Muscle layer of duodenum (tissue), 2 donors: ENCODE measurements around the gene ATG13.

Source experiments
- H3K27ac ChIP-seq: one replicate; pipeline ENCODE4 v1.7.0; 2013; ENCODE audit warnings: mild to moderate bottlenecking, low read length
- H3K27me3 ChIP-seq: one replicate; pipeline ENCODE4 v1.7.0; 2013; ENCODE audit warnings: low read depth, mild to moderate bottlenecking, control low read depth, low read length
- H3K36me3 ChIP-seq, 2 donors: one replicate each; pipeline ENCODE4 v1.7.0; 2013; ENCODE audit warnings: low read length in 2 of 2, control low read depth in 1 of 2, mild to moderate bottlenecking in 1 of 2; ENCODE audit not compliant: insufficient read depth in 2 of 2, control insufficient read depth in 1 of 2
- H3K4me1 ChIP-seq, 2 donors: one replicate each; pipeline ENCODE4 v1.7.0; 2013; ENCODE audit warnings: low read length in 2 of 2, mild to moderate bottlenecking in 2 of 2, control low read depth in 1 of 2, moderate library complexity in 1 of 2; ENCODE audit not compliant: insufficient read depth in 2 of 2, control insufficient read depth in 1 of 2
- H3K4me3 ChIP-seq, 2 donors: one replicate each; pipeline ENCODE4 v1.7.0; 2013; ENCODE audit warnings: low read length in 2 of 2, low read depth in 1 of 2, mild to moderate bottlenecking in 1 of 2
- H3K9me3 ChIP-seq, 2 donors: one replicate each; pipeline ENCODE4 v1.7.0; 2013; ENCODE audit warnings: low read length in 2 of 2, control low read depth in 1 of 2, mild to moderate bottlenecking in 1 of 2; ENCODE audit not compliant: control insufficient read depth in 1 of 2
- donor health status: healthy.

Gene ATG13

GRCh38 chr11:46655631-46656030 lies 38.3 kb downstream of the ATG13 start:
- Histone ChIP-seq H3K36me3 (peaks cover 51 to 83% of the 10 kb centered on the region in 2 donors), H3K27ac (no peak overlapping the region), H3K4me3 (no peak overlapping the region), H3K27me3 (no peaks in the 10 kb centered on the region), H3K4me1 (no peaks in the 10 kb centered on the region), H3K9me3 (no peaks in the 10 kb centered on the region)

- no peaks in the 10 kb centered on the region for H3K9me3 ChIP-seq
- H3K4me3 ChIP-seq = no peak overlapping the region
- no peak overlapping the region for H3K27ac ChIP-seq
- H3K36me3 ChIP-seq = peaks cover 37 to 73% of the 10 kb centered on the region in 2 donors
- H3K4me1 ChIP-seq = no peaks in the 10 kb centered on the region
- H3K27me3 ChIP-seq = no peaks in the 10 kb centered on the region
These were observed 39.8 kb downstream of the ATG13 start for GRCh38 chr11:46657186-46657585.

DNA sequence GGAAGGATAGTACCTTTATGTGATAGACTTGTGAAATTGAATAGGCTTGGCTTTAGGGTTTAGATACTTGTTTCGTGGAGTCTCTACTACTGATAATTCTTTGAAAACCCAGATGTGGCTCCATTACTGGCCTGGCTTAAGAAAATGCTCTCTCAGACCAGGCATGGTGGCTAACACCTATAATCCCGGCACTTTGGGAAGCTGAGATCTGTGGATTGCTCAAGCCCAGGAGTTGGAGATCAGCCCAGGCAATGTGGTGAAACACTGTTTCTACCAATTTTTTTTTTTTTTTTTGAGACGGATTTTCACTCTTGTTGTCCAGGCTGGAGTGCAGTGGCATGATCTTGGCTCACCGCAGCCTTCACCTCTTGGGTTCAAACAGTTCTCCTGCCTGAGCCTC lies 40.9 kb downstream of the ATG13 start:
- no peak overlapping the region for H3K27ac ChIP-seq
- H3K9me3 ChIP-seq = no peaks in the 10 kb centered on the region
- H3K4me3 ChIP-seq = no peak overlapping the region
- H3K36me3 ChIP-seq = peaks cover 38 to 65% of the 10 kb centered on the region in 2 donors
- no peaks in the 10 kb centered on the region for H3K4me1 ChIP-seq
- H3K27me3 ChIP-seq = no peaks in the 10 kb centered on the region

- H3K27ac ChIP-seq = no peak overlapping the region
- peaks cover 48 to 73% of the 10 kb centered on the region in 2 donors for H3K36me3 ChIP-seq
- H3K27me3 ChIP-seq = no peaks in the 10 kb centered on the region
- H3K4me1 ChIP-seq = no peaks in the 10 kb centered on the region
- H3K4me3 ChIP-seq = no peak overlapping the region
- no peaks in the 10 kb centered on the region for H3K9me3 ChIP-seq
These were observed 42.6 kb downstream of the ATG13 start for GRCh38 chr11:46659908-46660307.

DNA sequence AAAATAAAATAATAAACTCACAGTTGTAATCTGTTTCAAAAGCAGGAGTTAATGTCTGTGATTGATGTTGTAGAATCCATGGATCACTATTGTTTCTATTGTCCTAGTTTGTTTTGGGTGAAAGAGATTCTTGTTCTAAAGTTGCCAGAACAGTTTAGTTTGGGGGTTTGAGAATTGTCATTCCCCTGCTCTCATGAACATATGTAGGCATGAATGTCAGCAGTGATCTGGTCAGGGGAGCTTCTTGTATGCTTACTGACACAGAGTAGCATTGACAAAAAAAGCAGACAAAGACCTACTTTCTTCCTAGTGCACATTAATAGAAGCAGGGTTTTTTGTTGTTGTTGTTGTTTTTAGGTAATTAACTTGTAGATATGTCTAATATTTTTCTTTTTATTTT lies 44.5 kb downstream of the ATG13 start:
- Histone ChIP-seq H3K36me3 (peaks cover 50 to 65% of the 10 kb centered on the region in 2 donors), H3K4me3 (no peak overlapping the region), H3K27me3 (no peaks in the 10 kb centered on the region), H3K9me3 (no peaks in the 10 kb centered on the region), H3K4me1 (no peaks in the 10 kb centered on the region), H3K27ac (no peak overlapping the region)

- H3K36me3 ChIP-seq = peaks cover 45 to 60% of the 10 kb centered on the region in 2 donors
- peaks cover 0 to 5% of the 10 kb centered on the region in 2 donors for H3K4me1 ChIP-seq
- H3K27me3 ChIP-seq = no peaks in the 10 kb centered on the region
- no peaks in the 10 kb centered on the region for H3K9me3 ChIP-seq
- no peak overlapping the region for H3K27ac ChIP-seq
- no peak overlapping the region for H3K4me3 ChIP-seq
These were observed 45.0 kb downstream of the ATG13 start for GRCh38 chr11:46662366-46662765.

DNA sequence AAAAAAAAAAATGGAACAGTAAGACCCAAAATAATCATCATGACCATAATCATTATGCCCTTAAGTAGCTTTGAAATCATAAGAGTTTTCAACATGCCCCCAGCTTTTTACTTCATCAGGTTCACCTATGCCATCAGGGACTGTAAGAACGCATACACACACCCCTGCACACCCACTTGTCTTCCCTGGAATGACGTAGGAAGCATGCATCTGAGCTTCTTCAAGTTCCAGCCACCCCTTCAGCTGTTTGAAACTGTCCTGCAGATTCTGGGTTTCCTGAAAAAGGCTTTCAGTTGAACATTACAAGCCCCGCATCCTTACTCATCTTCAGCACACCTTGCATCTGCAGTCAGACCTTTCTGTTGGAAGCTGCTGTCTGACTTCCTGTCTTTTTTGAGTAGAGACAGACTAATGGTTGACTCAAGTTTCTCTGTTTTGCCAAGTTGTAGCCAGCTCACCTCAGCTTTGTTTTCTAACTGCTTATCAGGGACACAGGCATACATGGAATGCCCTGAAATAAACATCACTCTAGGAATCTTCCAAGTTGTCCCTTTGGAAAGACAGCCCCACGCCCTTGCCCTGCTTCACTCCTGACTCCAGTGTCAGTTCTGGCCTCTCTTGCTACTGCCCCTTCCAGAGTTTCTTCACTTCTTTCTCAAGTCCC lies 46.1 kb downstream of the ATG13 start:
- no peak overlapping the region for H3K4me3 ChIP-seq
- no peak overlapping the region for H3K27ac ChIP-seq
- H3K9me3 ChIP-seq = no peaks in the 10 kb centered on the region
- peaks cover 52 to 59% of the 10 kb centered on the region in 2 donors for H3K36me3 ChIP-seq
- peaks cover 0 to 12% of the 10 kb centered on the region in 2 donors for H3K4me1 ChIP-seq
- H3K27me3 ChIP-seq = no peaks in the 10 kb centered on the region

- Histone ChIP-seq H3K9me3 (no peaks in the 10 kb centered on the region), H3K27ac (no peak overlapping the region), H3K27me3 (no peaks in the 10 kb centered on the region), H3K36me3 (peaks cover 57 to 59% of the 10 kb centered on the region in 2 donors), H3K4me3 (no peak overlapping the region), H3K4me1 (peaks cover 0 to 12% of the 10 kb centered on the region in 2 donors)
These were observed 47.3 kb downstream of the ATG13 start for GRCh38 chr11:46664612-46665011.

DNA sequence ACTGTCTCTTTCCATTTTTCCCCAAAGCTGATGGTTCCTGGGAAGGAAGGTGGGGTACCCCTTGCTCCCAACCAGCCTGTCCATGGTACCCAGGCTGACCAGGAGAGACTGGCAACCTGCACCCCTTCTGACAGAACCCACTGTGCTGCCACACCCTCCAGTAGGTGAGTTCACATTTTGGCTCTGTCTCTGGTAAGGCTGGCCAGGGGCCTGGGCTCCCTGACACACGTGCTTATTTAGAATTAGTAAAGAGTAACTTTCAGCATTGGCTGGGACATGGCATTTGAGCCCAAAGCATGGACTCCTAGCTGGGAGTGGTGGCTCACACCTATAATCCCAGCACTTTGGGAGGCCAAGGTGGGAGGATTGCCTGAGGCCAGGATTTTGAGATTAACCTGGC lies 48.0 kb downstream of the ATG13 start:
- H3K9me3 ChIP-seq = no peaks in the 10 kb centered on the region
- peaks cover 0 to 12% of the 10 kb centered on the region in 2 donors for H3K4me1 ChIP-seq
- no peak overlapping the region for H3K4me3 ChIP-seq
- no peak overlapping the region for H3K27ac ChIP-seq
- H3K36me3 ChIP-seq = peaks cover 56 to 59% of the 10 kb centered on the region in 2 donors
- no peaks in the 10 kb centered on the region for H3K27me3 ChIP-seq

GRCh38 chr11:46666516-46666915 lies 49.2 kb downstream of the ATG13 start:
- Histone ChIP-seq H3K4me1 (peaks cover 0 to 12% of the 10 kb centered on the region in 2 donors), H3K36me3 (peaks cover 60 to 62% of the 10 kb centered on the region in 2 donors), H3K27me3 (no peaks in the 10 kb centered on the region), H3K27ac (peak overlapping the region; percentile 58), H3K4me3 (no peak overlapping the region), H3K9me3 (no peaks in the 10 kb centered on the region)

DNA sequence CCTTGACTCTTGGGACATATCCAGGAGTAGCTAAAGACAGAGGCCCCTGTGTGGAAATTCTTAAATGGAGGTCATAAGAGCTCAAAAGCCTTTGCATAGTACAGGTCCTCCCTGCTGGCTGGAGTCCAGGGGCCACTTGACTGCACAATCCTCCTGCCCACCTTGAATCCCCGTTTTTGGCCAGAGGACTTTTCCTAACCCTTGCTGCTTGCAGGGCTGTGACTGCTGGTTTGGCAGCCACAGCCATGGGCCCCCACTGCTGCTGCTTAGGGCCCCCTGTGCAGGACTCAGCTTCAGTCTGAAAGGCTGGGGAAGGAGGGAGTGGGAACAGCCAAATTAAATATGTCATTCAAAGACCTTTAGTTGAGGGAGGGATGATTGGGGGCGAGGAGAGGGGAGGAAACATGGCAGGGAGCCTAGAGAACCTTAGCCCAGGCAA lies 49.7 kb downstream of the ATG13 start:
- Histone ChIP-seq H3K27ac (peak overlapping the region; percentile 58), H3K4me1 (peaks cover 0 to 12% of the 10 kb centered on the region in 2 donors), H3K9me3 (no peaks in the 10 kb centered on the region), H3K36me3 (peaks cover 60 to 65% of the 10 kb centered on the region in 2 donors), H3K27me3 (no peaks in the 10 kb centered on the region), H3K4me3 (peak overlapping the region in 1 of 2 donors; percentile 11)
